Stimulated activated CD8-positive, alpha-beta memory T cell treated with anti-CD3 and anti-CD28 coated beads, Interleukin-7, amount 100 ng/mL, for 48 hours (primary cell): ENCODE measurements around the gene BEX1.
"Not testable (repeated sequence)": the region's sequence is repeated elsewhere in the genome, so short reads cannot be mapped to it uniquely, and the experiment has no call there.

ENCODE experiments used
- DNase-seq, 2 donors: peaks; one replicate each; pipeline ENCODE4 v3.0.0-alpha.2; 2020; ENCODE audit warnings: low read depth in 1 of 2; ENCODE audit errors: extremely low read depth in 1 of 2

The BEX1 gene

DNA sequence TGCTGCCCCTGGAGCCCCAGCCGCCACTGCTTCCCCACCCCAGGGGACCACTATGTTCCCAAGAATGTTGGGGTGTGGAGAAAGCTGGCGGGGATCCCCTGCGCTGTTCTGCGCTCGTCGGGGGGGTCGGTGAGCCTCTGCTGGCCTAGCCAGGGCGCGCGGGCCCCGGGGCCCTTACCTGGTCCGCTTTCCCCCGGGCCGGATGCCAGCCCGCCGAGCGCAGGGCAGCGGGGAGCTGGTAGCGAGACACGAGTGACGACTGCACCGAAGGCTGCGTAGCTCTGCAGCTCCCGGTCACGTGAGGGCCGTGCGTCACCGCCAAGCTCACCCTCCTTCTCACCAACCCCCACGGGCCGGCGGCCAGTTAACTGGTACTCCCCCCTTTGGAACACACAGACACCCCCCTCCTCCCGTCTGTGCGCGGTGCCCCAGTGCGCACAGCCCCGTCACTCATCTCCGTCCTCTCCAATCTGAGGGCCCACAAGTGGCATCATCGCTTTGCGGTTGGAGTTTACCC, at the start of gene BEX1:
Gene BEX1, minus strand, starts transcription at position 254 of the 517 bp plus-strand sequence. CDS start 897 bp downstream, outside the sequence.
- DNase-seq = peak in 1 of 2 donors; percentile 0

DNA sequence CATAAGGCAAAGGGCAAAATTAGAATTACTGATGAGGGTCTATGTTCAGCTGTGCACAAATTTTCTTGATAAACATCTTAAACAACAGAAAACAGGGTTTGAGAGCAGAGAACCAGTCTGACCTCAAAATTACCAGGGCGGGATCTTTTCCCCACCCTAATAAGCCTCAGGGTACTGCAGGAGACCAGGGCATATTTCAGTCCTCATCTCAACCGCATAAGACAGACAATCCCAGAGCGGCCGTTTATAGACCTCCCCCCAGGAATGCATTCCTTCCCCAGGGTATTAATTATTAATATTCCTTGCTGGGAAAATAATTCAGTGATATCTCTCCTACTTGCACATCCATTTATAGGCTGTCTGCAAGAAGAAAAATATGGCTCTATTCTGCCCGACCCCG, 45.5 kb upstream of the BEX1 start:
- DNase-seq = not testable (repeated sequence)

DNA sequence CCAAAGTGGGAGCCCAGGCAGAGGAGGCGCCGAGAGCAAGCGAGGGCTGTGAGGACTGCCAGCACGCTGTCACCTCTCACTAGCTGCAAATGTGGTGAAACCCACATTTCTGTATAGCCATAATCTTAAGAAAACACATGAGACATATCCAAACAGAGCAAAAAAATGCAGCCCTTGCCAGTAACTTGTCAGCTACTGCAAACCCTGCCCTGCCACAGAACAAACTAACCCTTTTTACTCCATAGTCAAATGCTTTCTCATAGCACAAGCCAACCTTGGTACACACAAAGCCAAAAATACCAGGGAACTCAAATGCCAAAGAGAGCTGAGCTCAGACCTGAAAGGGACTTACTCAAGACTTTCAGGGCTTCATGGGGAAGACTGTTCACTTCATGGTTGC, 43.9 kb upstream of the BEX1 start:
- DNase-seq = no peak

DNA sequence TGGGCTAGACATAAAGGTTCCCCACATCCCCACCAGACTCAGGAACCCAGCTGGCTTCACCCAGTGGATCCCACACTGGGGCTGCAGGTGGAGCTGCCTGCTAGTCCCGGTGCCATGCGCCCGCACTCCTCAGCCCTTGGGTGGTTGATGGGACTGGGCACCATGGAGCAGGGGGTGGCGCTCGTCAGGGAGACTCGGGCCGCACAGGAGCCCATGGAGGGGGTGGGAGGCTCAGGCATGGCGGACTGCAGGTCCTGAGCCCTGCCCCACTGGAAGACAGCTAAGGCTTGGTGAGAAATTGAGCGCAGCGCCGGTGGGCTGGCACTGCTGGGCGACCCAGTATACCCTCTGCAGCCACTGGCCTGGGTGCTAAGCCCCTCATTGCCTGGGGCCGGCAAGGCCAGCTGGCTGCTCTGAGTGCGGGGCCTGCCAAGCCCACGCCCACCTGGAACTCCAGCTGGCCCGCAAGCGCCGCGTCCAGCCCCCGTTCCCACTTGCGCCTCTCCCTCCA, 43.3 kb upstream of the BEX1 start:
- DNase-seq = not testable (repeated sequence)

DNA sequence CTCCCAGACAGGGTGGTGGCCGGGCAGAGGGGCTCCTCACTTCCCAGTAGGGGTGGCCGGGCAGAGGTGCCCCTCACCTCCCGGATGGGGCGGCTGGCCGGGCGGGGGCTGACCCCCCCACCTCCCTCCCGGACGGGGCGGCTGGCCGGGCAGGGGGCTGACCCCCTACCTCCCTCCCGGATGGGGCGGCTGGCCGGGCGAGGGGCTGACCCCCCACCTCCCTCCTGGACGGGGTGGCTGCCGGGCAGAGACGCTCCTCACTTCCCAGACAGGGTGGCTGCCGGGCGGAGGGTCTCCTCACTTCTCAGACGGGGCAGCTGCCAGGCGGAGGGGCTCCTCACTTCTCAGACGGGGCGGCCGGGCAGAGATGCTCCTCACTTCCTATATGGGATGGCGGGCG, 40.4 kb upstream of the BEX1 start:
- not testable (repeated sequence) for DNase-seq

DNA sequence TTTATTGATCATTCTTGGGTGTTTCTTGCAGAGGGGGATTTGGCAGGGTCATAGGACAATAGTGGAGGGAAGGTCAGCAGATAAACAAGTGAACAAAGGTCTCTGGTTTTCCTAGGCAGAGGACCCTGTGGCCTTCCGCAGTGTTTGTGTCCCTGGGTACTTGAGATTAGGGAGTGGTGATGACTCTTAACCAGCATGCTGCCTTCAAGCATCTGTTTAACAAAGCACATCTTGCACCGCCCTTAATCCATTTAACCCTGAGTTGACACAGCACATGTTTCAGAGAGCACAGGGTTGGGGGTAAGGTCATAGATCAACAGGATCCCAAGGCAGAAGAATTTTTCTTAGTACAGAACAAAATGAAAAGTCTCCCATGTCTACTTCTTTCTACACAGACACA, 39.9 kb upstream of the BEX1 start:
- DNase-seq = not testable (repeated sequence)

DNA sequence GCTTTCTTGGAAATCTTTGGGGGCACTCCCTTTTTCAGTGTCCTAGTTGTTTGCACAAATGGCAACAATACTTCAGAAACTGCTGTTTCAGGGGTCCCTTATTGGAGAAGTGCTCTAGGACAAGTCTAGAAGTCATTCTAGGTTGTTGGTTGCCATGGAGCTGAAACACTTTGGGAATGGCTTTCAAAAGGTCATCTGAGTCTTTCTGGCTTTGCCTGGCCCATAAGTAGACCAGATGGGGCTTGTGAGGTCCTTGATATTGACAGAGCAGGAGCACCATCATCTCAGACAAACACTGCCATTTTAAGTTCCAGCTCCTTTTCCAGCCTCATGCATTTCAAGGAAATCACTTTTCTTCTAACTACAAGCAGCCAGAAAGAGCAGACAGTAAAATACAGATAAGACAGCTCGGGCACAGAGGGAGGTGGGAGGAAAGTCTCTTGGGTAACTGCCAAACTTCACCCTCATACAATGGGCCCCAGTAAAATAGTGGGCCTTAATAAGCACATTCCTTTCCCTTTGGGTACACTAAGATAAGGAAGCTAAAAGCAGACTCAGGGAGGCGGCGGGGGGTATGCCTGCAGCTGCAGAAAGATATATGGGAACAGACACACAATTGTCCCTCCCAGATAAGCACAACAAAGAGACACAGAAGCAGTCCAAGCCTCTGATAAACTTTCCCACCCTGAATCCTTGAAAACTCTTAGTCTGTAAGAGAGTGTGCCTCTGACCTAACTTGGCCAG, 37.5 kb upstream of the BEX1 start:
- no peak for DNase-seq

DNA sequence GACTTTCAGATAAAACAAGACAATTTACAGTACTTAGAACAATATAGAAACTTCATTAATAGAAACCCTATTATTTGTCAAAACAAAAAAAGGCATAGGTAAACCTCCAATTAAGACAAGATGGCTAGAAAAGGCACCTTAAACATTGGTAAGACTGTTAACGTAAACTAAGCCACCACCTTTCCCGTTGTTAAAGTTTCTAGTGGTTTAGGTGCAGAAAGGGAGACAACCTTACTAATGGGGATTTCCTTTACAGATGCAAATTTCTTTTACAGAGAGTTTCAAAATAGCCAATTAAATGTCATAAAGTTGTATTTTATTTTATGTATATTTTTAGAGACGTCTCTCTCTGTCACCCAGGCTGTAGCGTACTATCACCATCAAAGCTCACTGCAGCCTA, 36.5 kb upstream of the BEX1 start:
- no peak for DNase-seq

DNA sequence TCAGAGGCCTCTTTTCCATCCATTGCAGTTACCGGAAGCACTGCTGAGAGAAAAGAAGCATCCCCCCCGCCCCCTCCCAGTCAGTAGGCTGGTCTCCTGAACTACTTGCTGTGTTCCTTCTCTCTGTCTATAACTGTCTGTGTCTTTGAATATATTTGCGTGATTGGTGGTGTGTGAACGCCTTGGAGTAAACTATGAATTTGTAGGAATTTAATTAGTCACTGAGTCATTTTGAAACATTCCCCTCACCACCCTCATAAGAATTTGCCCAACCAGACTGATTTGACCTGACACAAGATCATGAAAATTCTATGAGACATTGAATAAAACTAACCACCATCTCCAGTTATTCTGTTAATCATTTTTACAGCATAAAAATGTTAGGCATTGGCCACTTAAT, 35.7 kb upstream of the BEX1 start:
- DNase-seq = no peak

DNA sequence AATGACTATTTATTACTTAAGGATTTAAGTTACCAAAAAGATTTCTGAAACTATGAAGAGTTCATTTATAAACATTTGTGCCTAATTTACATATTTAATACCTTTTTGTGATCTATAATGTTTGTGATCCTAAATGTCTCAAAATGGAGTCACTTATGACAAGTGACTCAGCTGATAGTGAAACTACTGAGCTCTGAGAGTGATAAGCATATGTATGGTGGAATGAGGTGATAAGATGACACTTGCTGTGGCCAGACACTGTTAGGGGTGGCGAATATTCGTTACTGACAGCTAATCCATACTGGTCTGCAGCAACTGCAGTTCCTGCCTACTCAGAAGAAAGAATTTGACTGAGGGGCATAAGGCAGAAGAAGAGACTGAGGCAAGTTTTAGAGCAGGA, 34.5 kb upstream of the BEX1 start:
- DNase-seq = no peak

DNA sequence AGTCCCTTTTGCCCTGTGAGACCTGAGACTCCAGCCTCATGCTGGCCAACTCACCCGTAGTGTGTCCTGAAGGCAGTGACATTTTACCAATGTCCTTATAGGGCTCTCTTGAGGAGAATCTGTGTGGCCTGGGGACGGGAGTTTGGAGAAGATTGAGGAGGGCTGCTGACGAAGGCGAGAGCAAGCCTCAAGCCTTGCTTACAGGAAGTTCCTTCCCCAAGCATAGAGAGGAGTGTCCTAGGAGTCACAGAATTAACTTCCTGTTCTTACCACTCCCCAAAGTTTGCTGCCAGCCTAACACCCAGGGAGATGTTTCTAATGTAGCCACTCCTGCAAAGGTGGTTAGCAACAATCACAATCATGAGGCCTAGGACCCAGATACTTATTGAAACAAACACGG, 29.0 kb upstream of the BEX1 start, which contains the start of gene NXF3:
Gene NXF3, minus strand, starts transcription at position 202 of the 400 bp plus-strand sequence. Its CDS starts 120 bp downstream, at position 82.
- no peak for DNase-seq

DNA sequence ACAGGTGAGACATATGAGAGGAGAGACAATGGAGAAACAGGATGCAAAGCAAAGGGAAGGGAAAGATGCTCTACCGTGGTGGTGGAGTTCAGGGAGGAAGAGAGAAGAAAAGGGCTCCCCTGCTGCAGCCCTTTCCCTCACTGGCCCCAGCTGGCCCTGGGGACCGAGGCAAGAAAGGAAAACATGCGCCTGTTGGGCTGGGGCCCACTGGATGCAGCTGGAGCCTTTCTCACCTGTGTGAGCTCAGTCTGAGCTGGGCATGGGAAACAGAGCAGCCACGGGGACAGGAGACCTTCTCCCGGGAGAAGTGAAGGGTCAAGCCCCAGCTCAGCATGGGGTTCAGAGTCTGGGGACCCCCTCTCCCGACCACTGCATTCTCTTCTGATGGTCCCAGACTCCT, 17.1 kb upstream of the BEX1 start:
- DNase-seq = no peak

DNA sequence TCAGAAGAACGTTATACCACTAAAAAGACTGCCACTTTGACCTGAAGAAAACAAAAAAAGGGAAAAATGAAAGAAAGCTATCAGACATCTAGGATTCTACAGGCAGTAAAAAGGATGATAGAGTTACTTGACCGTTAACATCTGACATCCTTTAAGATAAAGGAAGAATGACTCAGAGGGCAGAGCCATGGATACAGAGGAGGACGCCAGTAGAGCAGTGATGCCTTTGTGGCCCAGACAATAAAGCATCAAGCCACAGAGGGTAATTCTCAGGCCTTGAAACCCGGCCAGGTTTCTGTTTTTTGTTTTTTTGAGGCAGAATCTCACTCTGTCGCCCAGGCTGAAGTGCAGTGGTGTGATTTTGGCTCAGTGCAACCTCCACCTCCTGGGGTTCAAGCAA, 9.5 kb upstream of the BEX1 start:
- no peak for DNase-seq

DNA sequence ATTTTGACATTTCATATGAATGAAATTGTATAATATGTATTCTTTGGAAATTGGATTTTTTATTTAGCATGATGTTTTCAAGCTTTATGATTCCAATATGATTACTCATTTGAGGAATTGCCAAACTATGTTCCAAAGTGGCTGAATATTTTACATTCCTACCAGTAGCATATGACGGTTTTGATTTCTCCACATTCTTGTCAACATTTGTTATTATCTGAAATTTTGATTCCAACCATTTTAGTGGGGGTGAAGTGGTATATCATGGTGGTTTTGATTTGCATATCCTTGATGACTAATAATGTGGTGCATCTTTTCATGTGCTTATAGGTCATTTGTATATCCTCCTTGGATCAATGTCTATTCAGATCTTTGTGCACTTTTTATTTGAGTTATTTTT, 2.6 kb upstream of the BEX1 start:
- DNase-seq = no peak

DNA sequence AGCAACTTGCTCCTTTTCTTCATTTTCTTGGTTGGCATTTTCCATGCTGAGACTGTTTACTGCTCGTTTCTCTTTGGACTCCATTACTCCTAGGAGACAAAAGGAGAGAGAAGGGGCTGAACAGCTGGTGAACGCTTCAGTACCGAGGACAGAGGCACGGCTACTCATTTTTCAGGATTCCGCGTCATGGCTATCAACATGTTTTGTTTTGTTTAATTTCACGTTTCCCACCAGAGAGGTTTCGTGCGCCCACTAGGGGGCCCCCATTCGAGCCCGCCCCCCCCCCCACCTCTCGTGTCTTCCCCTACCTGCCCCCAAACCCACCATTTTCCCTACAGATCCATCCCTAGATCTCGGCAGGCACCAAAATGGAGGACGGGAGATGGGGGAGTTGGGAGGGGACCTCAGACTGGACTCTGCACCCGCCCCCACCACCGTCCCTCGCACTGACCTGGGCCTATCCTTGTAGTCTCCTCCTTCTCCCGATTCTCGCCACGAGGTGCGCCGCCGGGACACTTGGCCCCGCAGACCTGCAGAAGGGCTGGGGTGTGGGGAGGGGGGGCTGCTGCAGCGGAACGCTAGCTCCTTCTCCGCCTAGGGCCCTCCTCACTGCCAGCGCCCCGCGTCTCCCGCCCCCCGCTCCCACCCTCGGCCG, 653 bp downstream of the BEX1 start:
- DNase-seq = no peak

DNA sequence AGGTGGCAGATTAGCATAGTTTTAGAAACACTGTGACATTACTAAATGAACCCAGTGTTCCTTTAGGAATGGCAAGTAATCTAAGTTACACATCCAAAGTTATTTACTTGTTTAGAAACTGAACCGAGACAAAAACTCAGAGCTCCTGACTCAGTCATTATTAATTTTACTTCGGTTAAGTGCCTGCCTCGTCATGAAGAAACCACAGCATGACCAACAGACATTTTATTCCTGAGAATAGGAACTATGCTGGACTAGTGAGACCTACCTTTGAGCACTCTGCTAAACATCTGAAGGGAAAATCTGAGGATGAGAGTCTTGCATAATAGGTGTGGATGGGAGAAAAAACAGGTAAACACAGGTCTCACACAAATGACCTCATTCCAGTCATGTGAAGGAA, 2.5 kb downstream of the BEX1 start:
- DNase-seq = no peak

DNA sequence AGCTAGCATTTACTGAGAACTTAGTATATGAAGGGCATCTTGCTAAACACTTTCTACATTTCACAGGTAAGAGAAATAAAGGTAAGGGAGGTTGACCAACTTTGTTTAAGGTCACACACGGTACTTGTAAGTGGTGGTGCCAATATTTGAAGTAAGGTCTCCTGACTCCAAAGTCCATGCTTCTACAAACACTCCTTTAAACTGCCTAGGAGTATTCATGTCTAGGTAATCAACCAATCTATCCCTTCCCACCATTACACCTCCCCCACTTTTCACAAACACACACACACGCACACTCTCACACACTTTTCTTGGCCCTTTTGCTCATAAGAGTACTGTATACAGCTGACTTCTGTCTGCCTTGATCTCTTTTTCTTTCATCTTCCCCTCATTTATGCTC, 7.1 kb downstream of the BEX1 start:
- DNase-seq = no peak

DNA sequence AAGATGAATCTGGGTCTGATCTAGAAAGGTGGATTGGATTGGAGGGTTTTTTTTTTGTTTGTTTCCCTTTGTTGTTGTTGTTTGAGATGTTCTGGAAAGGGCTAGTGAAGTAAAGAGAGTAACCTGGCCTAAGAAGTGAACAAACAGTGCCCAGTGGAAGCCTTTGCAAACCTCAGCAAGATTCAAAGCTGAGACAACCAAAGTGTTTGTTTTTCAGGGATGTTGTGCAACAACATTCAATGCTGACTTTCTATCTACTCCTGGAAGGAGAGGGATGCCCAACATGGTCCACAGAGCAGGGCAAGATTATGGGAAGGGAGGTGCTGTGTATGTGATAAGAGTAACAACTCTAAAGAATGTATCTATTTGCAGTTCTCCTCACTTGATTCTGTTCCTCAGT, 11.3 kb downstream of the BEX1 start:
- no peak for DNase-seq

DNA sequence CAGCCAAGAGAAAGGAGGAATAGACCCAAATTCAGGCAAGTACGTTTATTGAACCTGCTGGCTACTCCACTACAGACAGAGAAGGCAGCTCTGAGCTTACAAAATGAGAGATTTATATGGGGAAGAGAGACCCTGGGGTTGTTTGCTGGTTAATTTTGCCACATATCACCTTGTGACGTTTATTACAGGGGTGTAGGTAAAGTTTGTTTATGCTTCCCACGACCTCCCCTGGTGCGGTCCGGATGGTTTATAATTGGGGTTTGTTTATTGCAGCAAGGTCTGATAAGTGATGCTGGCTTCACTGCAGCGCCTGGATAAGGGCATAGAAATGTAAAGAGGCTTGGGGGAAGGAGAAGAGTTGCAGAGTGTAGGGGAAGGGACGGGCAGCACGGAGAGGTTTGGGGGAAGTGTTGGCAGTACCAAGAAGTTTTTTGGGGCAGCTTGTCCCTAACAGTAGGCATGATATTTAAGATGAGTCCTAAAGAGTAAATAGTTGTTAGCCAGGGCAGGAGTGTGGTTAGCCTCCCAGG, 12.6 kb downstream of the BEX1 start:
- DNase-seq = no peak

DNA sequence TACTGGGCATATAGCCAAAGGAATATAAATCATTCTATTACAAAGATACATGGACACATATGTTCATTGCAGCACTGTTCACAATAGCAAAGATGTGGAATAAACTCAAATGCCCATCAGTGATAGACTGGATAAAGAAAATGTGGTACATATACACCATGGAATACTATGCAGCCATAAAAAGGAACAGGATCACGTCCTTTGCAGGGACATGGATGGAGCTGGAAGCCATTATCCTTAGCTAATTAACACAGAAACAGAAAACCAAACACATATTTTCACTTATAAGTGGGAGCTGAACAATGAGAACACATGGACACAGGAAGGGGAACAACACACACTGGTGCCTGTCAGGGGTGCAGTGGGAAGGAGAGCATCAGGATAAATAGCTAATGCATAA, 30.6 kb downstream of the BEX1 start:
- DNase-seq = not testable (repeated sequence)

DNA sequence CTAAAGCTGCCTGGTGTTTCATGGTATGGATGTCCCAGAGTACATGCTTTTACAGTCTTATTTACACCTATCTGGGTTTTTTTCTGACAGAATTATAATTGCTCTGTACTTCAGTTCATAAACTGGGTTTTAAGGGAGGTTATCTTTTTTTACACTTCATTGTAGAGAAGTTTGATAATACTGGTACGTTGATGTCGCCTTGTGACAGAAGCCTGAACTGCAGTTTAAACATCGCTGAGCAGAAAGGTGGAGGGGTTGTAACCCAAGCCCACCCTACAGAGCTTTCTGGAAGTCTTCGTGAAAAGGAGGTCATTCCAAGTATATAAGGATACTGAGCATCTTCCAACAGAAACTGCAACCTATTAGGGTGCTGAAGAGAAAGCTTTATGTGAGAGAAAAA, 46.4 kb downstream of the BEX1 start:
- no peak for DNase-seq

DNA sequence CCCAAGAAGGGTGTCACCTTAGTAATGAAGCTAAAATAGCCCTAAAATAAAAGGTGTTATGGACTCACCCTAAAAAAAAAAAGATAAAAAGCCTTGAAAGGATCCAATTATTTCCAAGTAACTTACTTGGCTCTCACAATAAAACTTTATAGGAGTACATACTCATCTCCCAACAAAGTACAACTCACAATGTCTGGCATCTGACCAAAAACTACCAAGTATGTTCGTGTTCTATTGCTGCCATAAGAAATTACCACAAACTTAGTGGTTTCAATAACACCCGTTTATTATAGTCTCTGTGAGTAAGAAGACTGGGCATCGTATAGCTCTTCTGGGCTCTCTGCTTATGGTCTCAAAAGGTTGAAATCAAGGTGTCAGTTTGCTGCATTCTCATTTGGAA, 51.0 kb downstream of the BEX1 start:
- no peak for DNase-seq
